Measurements from ENCODE around the gene C1QA. TPM values are rescaled to one million over a fixed set of nuclear protein-coding genes. Genes with fewer than 3 reads are reported as not detected.

C1QA gene
- total RNA-seq, 3 donors from 2014 or later (not counting 1 experiment from before 2014, with no cell fraction given): 0.43 to 3.9 TPM; not detected in 1

GRCh38 chr1:22592051-22592450, 44.4 kb upstream of the C1QA start:
- no peaks in the 10 kb centered on the region for H3K4me1 Mint-ChIP-seq
- 87% methylated on average over 9 of the region's 9 CpGs for WGBS (ENCODE audit: insufficient coverage)

GRCh38 chr1:22592919-22593790, 43.3 kb upstream of the C1QA start:
- no peaks in the 10 kb centered on the region for H3K4me1 Mint-ChIP-seq
- Histone ChIP-seq H3K4me1 (ENCODE audit: control insufficient read depth, insufficient read depth, low read length) (no peaks in the 10 kb centered on the region), H3K27me3 (ENCODE audit: control insufficient read depth, insufficient read depth, low read length) (no peaks in the 10 kb centered on the region), H3K36me3 (ENCODE audit: control insufficient read depth, insufficient read depth, low read length) (no peaks in the 10 kb centered on the region), H3K27ac (ENCODE audit: low read length) (no peak overlapping the region), H3K9me3 (ENCODE audit: control insufficient read depth, insufficient read depth, low read length) (no peaks in the 10 kb centered on the region), H3K4me3 (ENCODE audit: low read length) (no peak overlapping the region)
- H3K4me3 Mint-ChIP-seq: no peak overlapping the region
- DNase-seq (no peak), ATAC-seq (no peak)
- 55% methylated on average over 38 of the region's 38 CpGs for WGBS (ENCODE audit: insufficient coverage)
- H3K36me3 Mint-ChIP-seq: no peaks in the 10 kb centered on the region
- intact Hi-C loops (cut with micrococcal nuclease): no loop called here
- H3K27ac Mint-ChIP-seq: no peak overlapping the region
- H3K9me3 Mint-ChIP-seq: no peaks in the 10 kb centered on the region
- H3K27me3 Mint-ChIP-seq (ENCODE audit: low read depth in 2 of 2): peaks cover 22 to 24% of the 10 kb centered on the region in 2 donors
- TF ChIP-seq CTCF (IDR thresholded peaks at IDR 0.05): no peak

More at GRCh38 chr1:22592051-22592450, 44.4 kb upstream of the C1QA start:
- Mint-ChIP-seq H3K27me3 (ENCODE audit: low read depth in 2 of 2) (peaks cover 22 to 24% of the 10 kb centered on the region in 2 donors), H3K27ac (no peak overlapping the region), H3K36me3 (no peaks in the 10 kb centered on the region), H3K9me3 (no peaks in the 10 kb centered on the region), H3K4me3 (no peak overlapping the region)
- H3K36me3 ChIP-seq (ENCODE audit: control insufficient read depth, insufficient read depth, low read length): no peaks in the 10 kb centered on the region
- H3K27me3 ChIP-seq (ENCODE audit: control insufficient read depth, insufficient read depth, low read length): no peaks in the 10 kb centered on the region
- no peaks in the 10 kb centered on the region for H3K4me1 ChIP-seq (ENCODE audit: control insufficient read depth, insufficient read depth, low read length)
- DNase-seq: no peak
- H3K4me3 ChIP-seq (ENCODE audit: low read length): no peak overlapping the region
- H3K27ac ChIP-seq (ENCODE audit: low read length): no peak overlapping the region
- TF ChIP-seq CTCF (IDR thresholded peaks at IDR 0.05): no peak
- ATAC-seq: no peak
- intact Hi-C loops (cut with micrococcal nuclease): no loop called here
- no peaks in the 10 kb centered on the region for H3K9me3 ChIP-seq (ENCODE audit: control insufficient read depth, insufficient read depth, low read length)

- Mint-ChIP-seq H3K9me3 (no peaks in the 10 kb centered on the region), H3K4me1 (no peaks in the 10 kb centered on the region), H3K27ac (no peak overlapping the region), H3K4me3 (no peak overlapping the region), H3K27me3 (ENCODE audit: low read depth in 2 of 2) (peaks cover 22 to 27% of the 10 kb centered on the region in 2 donors), H3K36me3 (no peaks in the 10 kb centered on the region)
- Histone ChIP-seq H3K27me3 (ENCODE audit: control insufficient read depth, insufficient read depth, low read length) (no peaks in the 10 kb centered on the region), H3K36me3 (ENCODE audit: control insufficient read depth, insufficient read depth, low read length) (no peaks in the 10 kb centered on the region), H3K27ac (ENCODE audit: low read length) (no peak overlapping the region), H3K9me3 (ENCODE audit: control insufficient read depth, insufficient read depth, low read length) (no peaks in the 10 kb centered on the region), H3K4me1 (ENCODE audit: control insufficient read depth, insufficient read depth, low read length) (no peaks in the 10 kb centered on the region), H3K4me3 (ENCODE audit: low read length) (no peak overlapping the region)
- TF ChIP-seq CTCF (IDR thresholded peaks at IDR 0.05): no peak
- DNase-seq (no peak), ATAC-seq (no peak)
- intact Hi-C loops (cut with micrococcal nuclease): no loop called here
- WGBS (ENCODE audit: insufficient coverage): 74% methylated on average over 10 of the region's 10 CpGs
Observed at GRCh38 chr1:22594396-22594795, 42.0 kb upstream of the C1QA start.

Data from natural killer cell (primary cell).